MV-4-11 (cell line): ENCODE data around the gene LEKR1.
"Not testable (repeated sequence)": the region's sequence is repeated elsewhere in the genome, so short reads cannot be mapped to it uniquely, and the experiment has no call there.

Experiments
- DNase-seq: peaks from one replicate; lab custom pipeline; 2025; lab: John Stamatoyannopoulos, UW

LEKR1 gene

DNA sequence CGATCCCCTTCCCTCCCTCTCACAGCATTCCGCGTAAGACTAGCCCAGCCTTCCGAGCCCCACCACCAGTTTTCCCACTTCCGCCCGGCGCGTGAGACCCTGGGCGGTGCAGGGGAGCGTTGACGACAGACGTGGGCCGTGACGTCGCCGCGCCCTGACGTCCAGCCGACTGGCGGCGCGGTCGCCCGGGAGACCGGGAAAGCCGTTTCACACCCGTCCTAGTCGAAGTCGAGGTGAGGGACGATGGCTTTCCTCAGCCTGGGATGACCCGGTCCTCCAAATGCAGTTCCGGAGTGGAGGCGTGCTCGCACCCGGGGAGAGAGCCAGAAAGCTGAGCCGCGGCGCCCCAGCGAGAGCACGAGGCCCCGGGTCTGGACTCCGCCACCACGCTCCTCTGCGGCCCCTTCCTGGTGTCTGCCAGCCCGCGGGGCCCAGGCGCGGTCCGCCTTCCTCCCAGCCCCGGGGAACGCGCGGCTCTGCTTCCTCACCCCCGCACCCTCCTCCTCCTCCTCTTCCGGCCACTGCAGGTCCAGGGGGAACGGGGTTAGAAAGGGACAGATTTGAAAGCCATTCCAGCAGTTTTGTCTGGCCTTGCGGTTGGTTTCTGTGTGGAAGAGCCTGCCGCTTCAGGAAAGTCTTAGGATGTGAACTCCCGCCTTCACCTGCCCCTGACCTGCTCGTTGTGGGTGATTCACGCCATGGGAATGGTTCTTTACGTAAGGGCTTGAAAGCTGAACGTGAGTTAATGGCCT lies at the start of gene LEKR1:
LEKR1 (plus strand) TSS at position 210 of the 752 bp plus-strand sequence. CDS start 2,977 bp downstream, outside the sequence.
- peak; percentile 81 for DNase-seq

DNA sequence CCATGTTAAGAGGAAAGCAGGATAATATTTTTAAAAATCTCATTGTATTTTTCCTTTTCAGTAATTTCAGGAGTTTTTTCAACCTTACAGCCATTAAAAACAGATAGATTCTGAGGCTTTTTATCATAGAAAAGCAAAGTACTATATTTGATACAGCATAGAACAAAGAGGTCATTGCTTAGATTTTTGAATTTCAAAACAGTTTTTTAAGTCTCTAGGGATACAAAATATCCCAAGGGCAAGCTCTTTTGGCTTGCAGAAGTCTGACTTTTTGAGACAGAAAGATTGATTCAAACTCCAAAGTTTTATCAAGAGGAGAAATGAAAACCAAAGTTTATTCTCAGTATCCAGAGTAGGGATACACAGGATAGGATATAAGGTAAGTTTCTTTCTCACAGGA lies 49.3 kb upstream of the LEKR1 start:
- no peak for DNase-seq

DNA sequence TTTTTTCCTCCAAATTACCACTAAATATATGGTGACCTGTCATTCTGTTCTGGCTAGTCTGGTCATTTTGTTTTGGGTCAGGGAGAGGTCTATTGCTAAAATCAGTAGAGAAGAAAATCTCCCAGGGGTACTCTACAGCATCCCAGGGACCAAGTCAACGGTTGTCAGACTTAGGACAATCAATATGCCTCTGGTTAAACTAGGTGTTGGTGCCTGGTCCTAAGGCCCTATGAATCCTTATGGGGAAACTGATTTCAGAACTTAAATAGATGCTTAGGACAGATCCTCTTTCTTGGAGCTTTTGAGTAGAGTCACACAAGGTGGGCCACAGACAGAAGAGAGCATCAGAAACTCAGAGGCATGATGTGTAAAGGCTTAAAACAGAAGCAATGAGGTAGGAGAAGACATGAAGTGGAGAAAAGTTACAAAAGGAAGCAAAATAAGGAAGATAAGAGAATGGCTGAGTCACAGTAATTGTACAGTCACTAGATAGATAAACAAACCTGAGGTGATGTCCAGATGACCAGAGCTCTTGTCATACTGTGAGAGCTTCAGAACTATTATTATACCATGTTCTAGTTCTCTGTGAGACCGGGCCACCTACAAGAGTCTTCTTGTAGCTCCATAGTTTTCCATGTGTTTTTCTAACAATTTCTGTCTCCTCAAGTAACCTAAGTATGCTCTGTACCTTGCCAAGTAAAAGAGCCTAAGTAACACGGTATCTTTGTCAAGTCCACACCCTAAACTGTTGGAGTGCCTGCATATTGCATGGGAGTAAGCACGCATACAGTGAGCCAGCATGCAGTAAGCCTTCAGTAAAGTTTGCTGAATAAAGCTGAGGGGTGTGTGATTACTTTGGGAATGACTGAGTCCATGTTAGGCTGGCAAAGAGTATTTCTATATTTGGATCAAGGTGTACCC lies 44.6 kb upstream of the LEKR1 start:
- DNase-seq, result no peak

DNA sequence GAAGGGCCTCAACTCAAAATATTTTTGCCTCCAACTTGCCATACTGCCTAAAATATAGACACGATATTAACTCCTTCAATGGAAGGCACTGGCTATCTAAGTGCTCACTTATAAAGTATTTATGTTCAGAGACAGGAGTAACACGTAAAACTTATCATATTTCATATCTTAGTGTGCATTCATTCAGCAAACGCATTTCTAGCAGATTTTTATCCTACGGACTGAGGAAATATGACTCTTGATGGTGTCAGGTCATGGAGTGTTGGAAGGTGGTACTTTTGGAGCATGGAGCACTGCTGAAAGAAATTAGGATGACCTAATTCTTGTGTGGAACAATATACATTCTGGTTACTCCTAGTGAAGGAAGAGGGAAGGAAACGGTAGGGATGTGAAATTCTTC lies 43.8 kb upstream of the LEKR1 start:
- no peak for DNase-seq

DNA sequence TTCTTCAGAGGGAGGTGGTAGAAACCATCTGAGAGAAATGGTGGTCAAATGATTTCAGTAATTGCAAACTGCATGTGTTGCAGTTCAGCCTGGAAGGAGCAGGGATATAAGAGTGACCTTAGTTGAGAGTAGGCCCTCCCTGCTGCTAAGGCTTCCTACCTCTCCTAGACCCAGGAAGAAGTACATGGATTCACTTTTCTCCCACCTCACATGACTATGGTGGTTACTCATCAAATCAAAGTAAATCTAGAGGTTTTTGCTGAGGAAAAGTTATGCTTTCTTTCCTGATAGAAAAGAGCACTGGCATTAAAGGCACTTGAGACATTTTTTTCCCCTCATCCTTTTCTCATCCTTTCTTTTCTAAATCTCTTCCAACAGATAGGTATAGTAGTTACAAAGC lies 43.2 kb upstream of the LEKR1 start:
- DNase-seq, result no peak

DNA sequence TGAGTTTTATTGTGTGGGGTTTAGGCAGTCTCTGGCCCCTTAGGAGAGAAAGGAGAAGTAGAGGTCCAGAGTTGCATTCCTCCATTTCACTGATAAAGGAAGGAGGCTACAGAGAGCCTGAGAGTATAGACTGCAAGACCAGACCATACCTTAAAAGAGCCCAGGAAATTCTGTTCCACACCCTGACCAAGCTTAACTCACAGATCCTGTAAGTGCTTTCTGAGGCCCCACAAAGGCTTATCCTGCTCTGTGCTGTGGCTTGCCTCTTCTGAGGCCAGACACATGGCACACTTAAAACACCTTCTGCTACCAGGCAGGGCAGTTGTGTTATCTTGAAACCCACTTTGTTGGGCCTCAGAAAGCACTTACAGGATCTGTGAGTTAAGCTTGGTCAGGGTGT lies 39.2 kb upstream of the LEKR1 start:
- no peak for DNase-seq

DNA sequence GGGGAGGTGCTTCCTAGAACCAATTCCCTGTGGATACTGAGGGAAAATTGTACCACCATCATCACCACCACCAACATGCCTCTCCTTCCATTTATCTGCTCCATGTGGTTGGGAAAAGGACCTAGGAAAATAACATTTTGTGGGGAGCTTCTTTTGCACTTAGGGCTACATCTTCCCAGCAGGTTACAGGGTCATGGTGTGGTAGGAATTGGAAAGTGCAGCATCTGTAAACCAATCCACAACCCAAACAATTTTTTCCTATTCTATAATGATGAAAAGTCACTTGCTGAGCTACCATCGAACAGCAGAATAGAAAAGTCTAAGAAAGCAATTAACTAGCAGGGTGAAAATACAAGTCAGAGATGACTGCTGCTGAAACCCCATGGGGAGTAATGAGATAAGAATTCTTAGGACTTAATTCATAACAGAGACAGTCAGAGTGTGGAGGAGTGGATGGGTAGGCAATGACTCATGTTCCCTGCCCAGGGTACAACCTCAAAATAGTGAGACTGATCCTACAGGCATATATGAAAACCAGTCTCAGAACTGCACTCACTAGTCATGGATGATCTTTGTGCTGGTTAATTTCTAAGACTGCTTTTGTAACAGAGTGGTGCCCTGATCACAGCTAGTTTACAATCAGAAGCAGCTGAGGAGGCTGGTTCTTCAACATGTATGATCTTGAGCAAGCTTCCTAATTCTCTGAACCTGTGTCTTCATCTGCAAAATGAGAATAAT lies 38.1 kb upstream of the LEKR1 start:
- DNase-seq, result peak; percentile 27

DNA sequence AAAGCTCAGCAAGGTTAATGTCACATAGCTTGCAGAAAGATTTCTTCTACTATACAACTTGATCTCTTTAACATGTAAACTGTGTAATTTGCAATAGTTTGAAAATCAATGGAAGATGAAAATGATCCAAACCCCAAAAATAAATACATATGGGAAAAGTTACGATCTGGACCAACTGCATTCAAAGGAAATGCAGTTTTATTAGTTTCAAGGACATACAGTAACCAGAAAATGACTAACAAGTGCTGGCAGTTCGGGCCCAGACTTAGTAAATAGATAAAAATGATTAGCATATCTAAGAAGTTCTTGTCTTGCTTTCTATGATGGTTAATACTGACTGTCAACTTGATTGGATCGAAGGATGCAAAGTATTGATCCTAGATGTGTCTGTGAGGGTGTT lies 37.3 kb upstream of the LEKR1 start:
- no peak for DNase-seq

DNA sequence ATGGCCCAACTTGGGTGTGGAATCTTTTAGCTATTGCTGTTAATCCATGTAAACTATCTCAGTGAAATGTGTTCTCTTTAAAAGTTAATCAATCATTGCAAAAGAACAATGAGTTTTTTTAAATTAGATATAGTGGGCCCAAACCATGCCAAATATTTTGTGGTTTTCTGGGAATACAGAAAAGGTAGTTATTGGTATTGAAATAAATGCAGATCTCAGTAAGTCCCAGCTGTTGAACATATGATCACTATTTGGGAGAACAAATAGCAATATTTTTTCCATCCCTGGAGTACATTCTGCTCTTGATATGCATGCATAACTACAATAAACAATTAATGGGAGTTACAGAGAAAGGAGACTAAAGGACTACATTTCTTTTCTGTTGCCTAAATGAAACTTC lies 36.0 kb upstream of the LEKR1 start:
- DNase-seq, result no peak

DNA sequence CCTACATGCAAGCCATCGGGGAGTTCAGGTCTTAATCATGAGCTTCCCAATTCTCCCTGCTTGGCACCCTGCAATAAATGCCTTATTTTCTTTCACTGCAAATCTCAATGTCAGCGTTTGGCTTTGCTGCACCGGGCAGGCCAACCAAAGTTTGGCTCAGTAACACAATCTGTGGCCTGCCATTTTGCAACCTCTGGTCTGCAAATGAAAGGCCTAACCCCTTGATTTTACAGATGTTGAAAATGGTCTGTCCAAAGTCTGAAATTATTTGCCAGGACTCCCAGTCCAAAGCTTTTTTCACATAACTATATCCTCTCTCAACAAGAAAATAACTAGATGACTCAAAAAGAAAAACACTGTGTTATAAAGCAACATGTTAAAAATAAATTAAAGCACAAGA lies 34.0 kb upstream of the LEKR1 start:
- DNase-seq, result no peak

DNA sequence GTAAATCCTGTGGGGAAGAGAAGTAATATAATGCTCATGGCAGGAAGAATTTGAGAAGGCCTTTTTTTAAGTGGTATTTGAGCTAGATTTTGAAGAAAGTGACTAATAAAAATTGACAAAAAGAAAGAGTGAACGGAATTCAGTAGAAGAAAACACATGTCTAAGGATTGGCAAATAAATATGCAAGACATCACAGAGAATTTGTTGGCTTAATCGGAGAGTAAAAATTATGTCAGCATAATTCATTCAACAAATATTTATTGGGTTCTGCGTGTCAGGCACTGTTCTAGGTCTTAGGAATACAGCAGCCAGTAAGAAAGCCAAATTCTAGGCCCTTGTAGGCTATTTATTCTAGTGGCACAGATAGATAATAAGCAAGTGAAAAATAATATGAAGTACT lies 33.6 kb upstream of the LEKR1 start:
- no peak for DNase-seq

DNA sequence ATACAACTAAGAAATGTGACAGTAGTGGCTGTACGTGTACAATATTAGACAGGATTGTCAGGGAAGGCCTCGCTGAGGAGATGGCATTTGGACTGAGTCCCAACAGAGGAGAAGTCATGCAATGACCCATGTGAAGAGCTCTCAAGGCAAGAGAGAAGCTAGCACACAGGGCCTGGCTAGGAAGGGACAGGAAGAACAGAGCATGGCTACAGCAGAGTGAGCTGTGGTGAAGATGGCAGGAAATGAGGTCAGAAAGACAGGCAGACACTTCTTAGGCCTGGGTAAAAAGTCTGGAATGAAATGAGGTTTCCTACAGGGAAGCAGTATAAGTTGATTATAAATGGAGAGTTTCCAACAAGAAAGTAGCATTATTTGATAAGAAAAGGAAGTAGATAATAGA lies 33.2 kb upstream of the LEKR1 start:
- peak; percentile 47 for DNase-seq

DNA sequence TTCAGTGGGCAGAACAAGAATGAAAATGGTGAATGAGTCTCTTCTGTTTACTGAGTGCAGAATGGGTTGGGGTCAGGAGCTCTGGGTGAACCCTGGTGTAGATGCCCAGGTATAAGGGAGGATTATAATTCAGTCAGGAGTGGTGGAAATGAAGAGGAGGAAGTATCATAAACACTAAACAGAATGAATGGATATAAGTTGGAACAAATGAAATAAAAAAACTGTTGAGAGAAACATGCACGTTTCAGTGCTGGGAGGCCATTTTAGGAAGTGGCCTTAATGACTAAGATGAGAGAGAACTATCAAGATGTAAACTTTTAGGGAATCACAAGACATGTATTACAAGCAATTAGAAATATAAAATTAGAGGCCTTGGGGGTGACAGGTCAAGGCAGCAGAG lies 32.8 kb upstream of the LEKR1 start:
- peak; percentile 12 for DNase-seq

DNA sequence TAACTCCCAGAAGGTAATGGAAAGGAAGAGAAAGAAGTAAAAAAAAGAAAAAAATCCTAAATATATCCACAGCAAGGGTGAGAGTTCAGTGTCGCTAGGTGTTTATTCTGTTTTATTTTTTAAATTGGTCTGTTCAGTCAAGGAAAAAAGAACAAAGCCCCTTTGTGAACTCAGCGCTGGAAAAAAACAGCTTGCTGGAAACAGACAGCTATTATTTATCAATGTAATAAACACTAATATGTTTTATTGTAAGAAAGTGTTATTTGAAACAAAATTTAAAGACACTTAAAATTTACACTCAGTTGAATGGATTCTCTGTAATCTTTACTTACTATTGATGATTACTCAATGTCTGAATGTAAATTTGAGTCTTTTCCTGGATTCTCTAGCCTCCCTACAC lies 32.3 kb upstream of the LEKR1 start:
- DNase-seq, result no peak

DNA sequence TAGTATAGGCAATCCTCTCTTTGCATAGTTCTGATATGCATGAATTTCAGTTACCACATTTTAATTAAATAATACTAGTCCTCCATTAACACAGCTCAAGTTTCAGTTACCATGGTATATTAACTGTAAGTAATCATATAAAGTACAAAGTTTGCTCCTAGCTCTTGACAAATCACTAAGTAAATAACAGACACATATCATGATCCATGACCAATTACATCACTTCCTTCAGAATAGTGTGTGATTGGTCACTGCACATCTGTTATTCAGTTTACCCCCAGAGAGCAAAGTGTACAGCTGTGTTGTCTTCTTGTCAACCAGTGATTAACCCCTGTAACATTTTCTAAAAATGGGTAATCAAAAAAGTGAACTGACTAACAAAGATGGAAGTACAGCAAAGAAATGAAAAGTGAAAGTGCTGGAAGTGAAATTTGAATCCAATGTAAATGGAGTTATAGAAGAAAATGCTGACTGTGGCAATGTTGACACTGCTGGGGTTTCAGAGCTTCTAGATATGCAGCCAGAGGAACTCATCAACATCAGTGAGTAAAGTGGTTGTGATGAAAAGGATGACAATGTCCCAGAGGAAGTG lies 30.2 kb upstream of the LEKR1 start:
- peak; percentile 80 for DNase-seq

DNA sequence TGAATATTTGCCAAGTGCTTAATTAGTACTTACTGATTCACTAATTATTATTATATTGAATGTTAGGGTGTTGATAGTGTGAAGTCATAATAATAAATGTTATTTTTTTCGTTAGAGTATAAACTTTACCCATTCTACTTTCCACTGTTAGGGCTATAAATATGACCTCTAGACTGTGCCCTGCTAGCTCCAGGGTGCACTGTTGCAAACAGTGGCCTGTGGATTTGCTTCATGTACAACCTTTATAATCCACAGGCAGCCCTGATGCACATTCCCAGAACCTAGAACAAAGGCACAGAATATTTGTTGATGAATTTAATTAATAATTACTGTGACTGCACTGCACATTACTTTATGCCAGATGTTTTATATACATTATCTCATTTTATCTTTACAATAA lies 28.8 kb upstream of the LEKR1 start:
- no peak for DNase-seq

DNA sequence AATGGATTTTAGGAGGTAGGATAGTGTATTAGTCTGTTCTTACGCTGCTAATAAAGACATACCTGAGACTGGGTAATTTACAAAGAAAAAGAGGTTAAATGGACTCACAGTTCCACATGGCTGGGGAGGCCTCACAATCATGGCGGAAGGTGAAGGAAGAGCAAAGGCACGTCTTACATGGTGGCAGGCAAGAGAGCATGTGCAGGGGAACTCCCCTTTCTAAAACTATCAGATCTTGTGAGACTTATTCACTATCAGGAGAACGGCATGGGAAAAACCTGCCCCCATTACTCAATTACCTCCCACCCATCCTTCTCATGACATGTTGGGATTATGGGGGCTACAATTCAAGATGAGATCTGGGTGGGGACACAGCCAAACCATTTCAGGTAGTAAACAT lies 25.9 kb upstream of the LEKR1 start:
- not testable (repeated sequence) for DNase-seq

DNA sequence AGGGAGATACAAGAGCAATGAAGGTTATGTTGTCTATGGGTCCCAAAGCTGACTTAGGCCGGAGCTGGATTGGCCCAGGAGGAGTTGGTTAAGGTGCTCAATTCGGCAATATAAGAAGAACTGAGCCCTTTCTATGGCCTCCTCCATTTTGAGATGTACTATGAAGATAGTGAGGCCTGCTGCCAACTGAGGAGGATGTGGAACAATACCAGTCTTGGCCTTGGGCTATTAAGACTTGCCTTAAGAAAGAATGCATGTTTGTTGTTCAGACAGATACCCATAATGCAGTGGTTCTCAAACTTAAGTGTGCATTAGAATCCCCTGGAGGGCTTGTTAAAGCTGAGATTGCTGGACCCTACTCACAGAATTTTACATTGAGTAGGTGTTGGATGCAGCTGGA lies 24.4 kb upstream of the LEKR1 start:
- DNase-seq, result no peak

DNA sequence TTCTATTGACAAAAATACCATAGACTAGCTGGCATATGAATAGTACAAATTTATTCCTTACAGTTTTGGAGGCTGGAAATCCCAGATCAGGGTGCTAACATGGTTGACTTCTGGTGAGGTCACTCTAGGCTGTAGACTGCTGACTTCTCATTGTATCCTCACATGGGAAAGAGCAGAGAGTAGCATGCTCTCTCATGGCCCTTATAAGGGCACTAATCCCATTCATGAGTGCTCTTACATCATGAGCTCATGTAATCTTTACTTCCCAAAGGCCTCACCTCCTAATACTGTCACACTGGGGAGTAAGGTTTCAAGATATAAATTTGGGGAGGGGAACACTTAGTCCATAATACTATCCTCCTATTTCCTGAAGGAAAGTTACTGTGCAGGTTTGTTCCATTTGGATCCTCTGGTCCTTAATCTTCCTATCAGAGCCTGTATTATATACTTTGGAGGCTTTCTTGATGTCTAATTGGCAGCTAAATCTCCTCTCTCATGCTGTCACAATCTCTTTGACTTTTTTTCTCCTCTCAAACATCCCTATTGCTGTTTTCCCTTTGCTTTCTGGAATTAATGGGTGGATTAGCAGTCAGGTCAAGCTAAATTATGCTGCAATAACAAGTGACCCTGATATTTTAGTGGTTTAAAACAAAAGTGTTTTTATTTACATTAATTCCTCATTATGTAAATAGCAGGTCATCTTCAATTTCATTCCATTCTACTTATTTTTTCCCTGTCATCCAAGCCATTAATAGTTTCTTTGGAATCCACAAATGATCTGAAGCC lies 23.1 kb upstream of the LEKR1 start:
- DNase-seq, result no peak

DNA sequence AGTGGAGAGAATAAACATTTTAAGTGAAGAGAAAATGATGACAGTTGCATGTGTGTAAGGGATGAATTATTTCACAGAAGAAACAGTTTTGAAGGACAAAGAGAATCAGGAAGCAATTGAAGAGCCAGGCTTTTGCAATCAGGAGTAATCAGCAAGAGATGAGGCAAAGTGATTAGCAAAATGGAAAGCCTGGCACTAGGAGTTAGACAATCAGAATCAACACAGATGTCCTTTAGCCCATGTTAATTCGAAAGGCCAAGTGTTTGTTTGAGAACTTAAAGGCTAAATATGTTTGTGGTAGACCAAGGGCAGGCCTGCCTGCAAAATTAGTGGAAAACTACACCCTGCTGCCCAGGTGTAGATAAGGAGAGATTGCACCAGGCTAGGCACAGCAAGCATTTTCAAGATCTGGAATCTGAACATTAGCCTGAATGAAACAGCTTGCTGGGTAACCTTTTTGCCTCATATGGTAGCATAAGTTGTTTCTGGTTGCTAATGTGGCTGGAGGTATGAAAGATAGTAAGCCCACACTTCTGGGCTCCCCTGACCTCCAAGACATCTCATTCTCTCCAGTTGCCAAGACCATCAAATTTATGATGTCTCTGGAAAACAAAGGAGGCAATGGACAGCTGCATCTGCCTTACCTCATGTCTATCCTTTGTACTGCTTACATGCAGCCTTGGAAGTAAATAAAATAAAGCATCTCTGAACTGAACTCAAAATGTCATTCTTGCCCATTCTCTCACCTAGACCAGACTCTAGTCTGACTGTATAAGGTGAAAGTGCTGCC lies 22.0 kb upstream of the LEKR1 start:
- peak; percentile 16 for DNase-seq

DNA sequence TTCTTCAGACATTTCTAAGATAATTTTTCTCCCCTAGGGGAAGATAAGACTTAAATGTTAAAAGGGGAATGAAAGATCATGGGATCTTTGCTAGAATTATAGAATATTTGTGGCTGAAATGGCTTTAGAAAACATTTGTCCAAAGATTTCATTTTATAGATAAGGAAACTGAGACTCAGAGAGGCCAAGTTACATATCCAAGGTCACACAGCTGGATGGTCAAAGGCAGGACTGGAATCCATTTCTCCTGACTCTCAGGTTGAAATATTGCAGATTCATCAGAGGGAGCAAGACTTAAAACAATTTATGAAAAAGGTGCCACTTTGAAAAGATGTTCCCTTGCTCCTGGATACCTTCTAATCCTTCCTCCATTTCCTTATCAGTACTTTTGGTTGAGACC lies 19.5 kb upstream of the LEKR1 start:
- no peak for DNase-seq
